HG02973 (cell line): ENCODE measurements around the gene TTBK1.

Source experiments
- ATAC-seq: cut with Tn5 transposase; IDR thresholded peaks from one replicate; pipeline ENCODE4 v1.9.1; 2021; ENCODE audit warnings: moderate library complexity; ENCODE audit not compliant: unreplicated experiment

The TTBK1 gene

GRCh38 chr6:43285832-43286231 lies 42.6 kb downstream of the TTBK1 start:
- no peak for ATAC-seq

GRCh38 chr6:43286456-43286979 lies 43.2 kb downstream of the TTBK1 start:
- no peak for ATAC-seq

GRCh38 chr6:43286980-43287716 lies 43.9 kb downstream of the TTBK1 start:
- no peak for ATAC-seq

GRCh38 chr6:43287717-43288679 lies 44.7 kb downstream of the TTBK1 start:
- ATAC-seq = no peak

GRCh38 chr6:43290339-43290904 lies 47.1 kb downstream of the TTBK1 start:
- ATAC-seq = no peak

- no peak for ATAC-seq
These were observed 47.6 kb downstream of the TTBK1 start for GRCh38 chr6:43290905-43291355.

- ATAC-seq = no peak
These were observed 48.4 kb downstream of the TTBK1 start for GRCh38 chr6:43291708-43292107.

GRCh38 chr6:43292341-43292740 lies 49.1 kb downstream of the TTBK1 start:
- ATAC-seq = no peak

GRCh38 chr6:43292763-43293318 lies 49.6 kb downstream of the TTBK1 start:
- no peak for ATAC-seq

- ATAC-seq = no peak
These were observed 50.4 kb downstream of the TTBK1 start for GRCh38 chr6:43293698-43294097.

- no peak for ATAC-seq
These were observed 51.3 kb downstream of the TTBK1 start for GRCh38 chr6:43294536-43294935.

GRCh38 chr6:43295456-43295855 lies 52.2 kb downstream of the TTBK1 start:
- ATAC-seq = no peak

- no peak for ATAC-seq
These were observed 53.7 kb downstream of the TTBK1 start for GRCh38 chr6:43296780-43297497.

GRCh38 chr6:43297644-43298564 lies 54.6 kb downstream of the TTBK1 start, which contains the start of gene SLC22A7:
SLC22A7 (plus strand) TSS chr6:43298260; CDS start chr6:43298359, 99 bp downstream.
- no peak for ATAC-seq

GRCh38 chr6:43298565-43299337 lies 55.5 kb downstream of the TTBK1 start:
- no peak for ATAC-seq

GRCh38 chr6:43299338-43300293 lies 56.3 kb downstream of the TTBK1 start:
- ATAC-seq = no peak
